ENCODE measurements around the gene ZBTB32. TPM values are rescaled to one million over a fixed set of nuclear protein-coding genes. Genes with fewer than 3 reads are reported as not detected.

ZBTB32 gene
- polyA plus RNA-seq, 1 of the 3 experiments (the other 2 are of a cell fraction) = not detected

- 62% methylated on average over 14 of the region's 16 CpGs for WGBS (ENCODE audit: low lambda C conversion rate)
These were observed 38.0 kb upstream of the ZBTB32 start, which contains the start of gene UPK1A for GRCh38 chr19:35666251-35666913. UPK1A (plus strand) TSS chr19:35666517; CDS start chr19:35666813, 296 bp downstream.

More at GRCh38 chr19:35666251-35666913, 38.0 kb upstream of the ZBTB32 start, which contains the start of gene UPK1A:
- Histone ChIP-seq H3K9me3 (no peaks in the 10 kb centered on the region), H3K79me2 (ENCODE audit: insufficient read depth) (no peaks in the 10 kb centered on the region), H3K4me2 (no peak within 1 kb of the TSS), H3F3A (replicated peaks; ENCODE audit: insufficient read depth) (no peaks in the 10 kb centered on the region), H3K4me3 (ENCODE audit: low read depth in 2 of 2, low read length in 1 of 2) (no peak within 1 kb of the TSS), H4K20me1 (ENCODE audit: insufficient read depth) (no peaks in the 10 kb centered on the region), H3K4me1 (ENCODE audit: control insufficient read depth in 1 of 2, insufficient read depth in 2 of 2, low read depth in 1 of 2, low read length in 1 of 2) (no peaks in the 10 kb centered on the region), H3K27me3 (ENCODE audit: insufficient read depth) (peaks cover 16% of the 10 kb centered on the region; the same call in 1 of the 2 replicates), H3K36me3 (replicated peaks in 1 of 2; ENCODE audit: control insufficient read depth in 1 of 2, insufficient read depth in 2 of 2, low read length in 1 of 2) (no peaks in the 10 kb centered on the region), H2AFZ (ENCODE audit: low read depth) (no peak within 1 kb of the TSS), H3K27ac (ENCODE audit: low read depth in 2 of 2, low read length in 1 of 2) (no peak within 1 kb of the TSS), H3K9me2 (no peaks in the 10 kb centered on the region), H3K9ac (no peak within 1 kb of the TSS)
- DNase-seq = no peak
- ChIA-PET POLR2A (no interaction called here), CTCF (interaction anchor here (1.0 to 1.2 kb wide), 2 partner anchors 9 to 11 kb away, joined by 3 to 6 read pairs; no protein-coding TSS in a partner anchor)
- no peak for TF ChIP-seq GATA2 (CRISPR knock-in tag; IDR thresholded peaks at IDR 0.05)
- TF ChIP-seq, protein P1, sequence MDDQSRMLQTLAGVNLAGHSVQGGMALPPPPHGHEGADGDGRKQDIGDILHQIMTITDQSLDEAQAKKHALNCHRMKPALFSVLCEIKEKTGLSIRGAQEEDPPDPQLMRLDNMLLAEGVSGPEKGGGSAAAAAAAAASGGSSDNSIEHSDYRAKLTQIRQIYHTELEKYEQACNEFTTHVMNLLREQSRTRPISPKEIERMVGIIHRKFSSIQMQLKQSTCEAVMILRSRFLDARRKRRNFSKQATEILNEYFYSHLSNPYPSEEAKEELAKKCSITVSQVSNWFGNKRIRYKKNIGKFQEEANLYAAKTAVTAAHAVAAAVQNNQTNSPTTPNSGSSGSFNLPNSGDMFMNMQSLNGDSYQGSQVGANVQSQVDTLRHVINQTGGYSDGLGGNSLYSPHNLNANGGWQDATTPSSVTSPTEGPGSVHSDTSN (IDR thresholded peaks at IDR 0.05) = no peak
- TF ChIP-seq GABPA (IDR thresholded peaks at IDR 0.05; ENCODE audit: low read depth) = no peak
- TF ChIP-seq EZH2phosphoT487 (IDR thresholded peaks at IDR 0.05; ENCODE audit: borderline replicate concordance, low read depth) = no peak
- no peak for TF ChIP-seq MEF2A (IDR thresholded peaks at IDR 0.05; ENCODE audit: borderline replicate concordance, low read depth)
- TF ChIP-seq MXI1 (IDR thresholded peaks at IDR 0.05; ENCODE audit: low read depth, low read length) = no peak
- no peak for TF ChIP-seq RXRA (IDR thresholded peaks at IDR 0.05; ENCODE audit: borderline replicate concordance, low read depth)
- TF ChIP-seq IRF3 (IDR thresholded peaks at IDR 0.05; ENCODE audit: low read depth, low read length) = no peak
- no peak for TF ChIP-seq ZBTB33 (IDR thresholded peaks at IDR 0.05; ENCODE audit: borderline replicate concordance, low read depth)
- TF ChIP-seq ELF1 (IDR thresholded peaks at IDR 0.05) = no peak
- TF ChIP-seq SIN3A (IDR thresholded peaks at IDR 0.05; ENCODE audit: borderline replicate concordance, low read depth, low read length) = no peak
- TF ChIP-seq RCOR1 (IDR thresholded peaks at IDR 0.05; ENCODE audit: low read length) = no peak
- no peak for TF ChIP-seq NFIC (IDR thresholded peaks at IDR 0.05; ENCODE audit: borderline replicate concordance)
- no peak for TF ChIP-seq CHD2 (IDR thresholded peaks at IDR 0.05; ENCODE audit: low read length, partially characterized antibody)
- TF ChIP-seq NRF1 (IDR thresholded peaks at IDR 0.05; ENCODE audit: low read depth, low read length) = no peak
- no peak for TF ChIP-seq FOSL2 (IDR thresholded peaks at IDR 0.05; ENCODE audit: borderline replicate concordance, low read depth)
- no peak for TF ChIP-seq POLR2AphosphoS5 (IDR thresholded peaks at IDR 0.05; ENCODE audit: low read depth, low read length)
- no peak for TF ChIP-seq FOXJ3 (CRISPR knock-in tag; IDR thresholded peaks at IDR 0.05)
- TF ChIP-seq TAF1 (IDR thresholded peaks at IDR 0.05; ENCODE audit: borderline replicate concordance, low read depth, low read length) = no peak
